HUDEP-2 (cell line): ENCODE measurements around the gene TMEM132D.

Experiments used
- DNase-seq, 76 experiments: peaks; one replicate each; lab custom pipeline; 2025; ENCODE audit not compliant: unreplicated experiment in 76 of 76; lab: John Stamatoyannopoulos, UW

Gene TMEM132D

DNA sequence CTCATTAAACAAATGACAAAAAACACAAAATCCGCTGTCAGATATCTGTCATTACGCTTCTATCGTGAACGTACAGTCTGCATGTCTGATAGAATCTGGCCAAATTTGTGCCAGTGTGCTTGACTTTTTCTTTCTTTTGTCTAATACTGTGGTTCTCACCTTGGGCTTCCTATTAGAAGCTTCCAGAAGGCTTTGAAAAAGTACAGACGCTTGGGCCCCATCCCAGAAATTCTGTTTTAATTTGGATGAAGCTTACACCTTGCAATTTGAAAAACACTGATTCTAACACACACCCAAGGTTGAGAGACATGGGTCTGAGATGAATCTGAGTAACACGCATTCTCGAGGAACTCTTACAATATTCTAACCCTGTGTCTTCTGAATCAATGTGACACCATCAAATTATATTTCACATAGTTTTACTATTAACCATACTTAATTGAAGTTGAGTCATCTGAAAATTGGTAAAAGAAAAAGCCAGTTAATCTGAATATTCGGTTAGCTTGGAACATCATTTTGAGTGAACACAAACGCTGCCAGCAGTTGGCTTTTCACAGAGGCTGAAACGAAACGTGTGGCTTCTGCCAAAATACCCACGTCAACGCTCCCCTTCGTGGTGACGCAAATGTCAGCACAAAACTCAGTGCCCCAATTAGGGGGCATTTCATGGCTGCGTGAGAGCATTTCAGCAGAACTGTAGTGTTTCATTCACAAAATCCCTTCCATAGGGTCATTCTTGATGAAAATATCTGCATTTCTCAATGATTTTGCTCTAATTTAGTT is 420.5 kb downstream of the TMEM132D start:
- DNase-seq, result no peak

DNA sequence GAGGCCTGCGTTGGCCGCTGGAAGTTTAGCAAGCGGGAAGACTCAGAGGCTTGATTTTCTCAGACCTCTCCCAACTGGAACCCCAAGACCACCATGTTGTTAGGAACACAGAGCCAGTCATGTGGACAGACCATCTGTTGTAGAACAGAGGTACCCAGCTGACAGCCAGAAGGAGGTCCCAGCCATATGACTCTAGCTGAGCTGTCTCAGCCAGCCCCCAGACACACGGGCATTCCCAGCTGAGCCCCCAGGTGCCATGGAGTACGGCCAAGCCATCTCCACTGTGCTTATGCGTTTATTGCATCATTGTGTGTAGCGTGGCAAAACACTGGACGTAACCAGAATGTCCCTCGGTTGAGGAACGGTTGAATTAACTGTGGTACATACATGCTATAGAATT is 421.9 kb downstream of the TMEM132D start:
- no peak for DNase-seq

DNA sequence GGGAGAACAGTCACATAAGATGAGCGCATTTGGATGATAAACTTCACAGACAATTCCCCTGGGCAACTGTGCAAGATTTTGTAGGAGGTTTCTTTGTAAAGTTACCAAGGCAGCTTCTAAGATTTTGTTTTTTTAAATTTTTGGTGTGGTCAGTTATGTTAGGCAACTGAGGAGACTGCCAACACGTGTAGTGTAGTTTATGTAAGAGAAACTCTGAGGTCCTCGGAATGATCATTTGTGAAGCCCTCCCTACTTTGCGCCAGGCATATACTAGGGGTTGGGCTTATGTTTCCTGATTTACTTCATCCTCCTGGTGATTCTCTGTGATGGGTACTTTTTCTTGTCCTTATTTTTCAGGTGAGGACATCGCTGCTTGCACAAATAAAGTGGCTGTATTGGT is 433.6 kb downstream of the TMEM132D start:
- no peak for DNase-seq

DNA sequence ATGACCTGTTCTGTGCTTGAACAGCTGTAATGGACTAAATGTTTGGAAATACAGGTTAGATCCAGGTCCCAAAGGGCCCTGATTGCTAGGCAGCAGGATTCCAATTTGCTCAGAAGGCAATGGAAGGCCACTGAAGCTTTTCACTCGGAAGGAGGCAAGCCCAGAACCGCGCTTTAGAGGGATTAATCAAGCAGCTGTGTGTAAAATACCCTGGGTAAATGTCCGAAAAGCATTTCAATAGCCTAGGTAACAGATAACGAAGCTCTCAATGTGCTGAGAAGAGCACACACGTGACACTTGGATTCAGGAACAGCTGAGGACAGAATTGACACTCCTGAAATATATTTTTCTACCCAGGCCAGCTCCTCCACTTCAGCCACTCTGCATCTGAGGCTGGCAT is 436.1 kb downstream of the TMEM132D start:
- DNase-seq, result no peak

DNA sequence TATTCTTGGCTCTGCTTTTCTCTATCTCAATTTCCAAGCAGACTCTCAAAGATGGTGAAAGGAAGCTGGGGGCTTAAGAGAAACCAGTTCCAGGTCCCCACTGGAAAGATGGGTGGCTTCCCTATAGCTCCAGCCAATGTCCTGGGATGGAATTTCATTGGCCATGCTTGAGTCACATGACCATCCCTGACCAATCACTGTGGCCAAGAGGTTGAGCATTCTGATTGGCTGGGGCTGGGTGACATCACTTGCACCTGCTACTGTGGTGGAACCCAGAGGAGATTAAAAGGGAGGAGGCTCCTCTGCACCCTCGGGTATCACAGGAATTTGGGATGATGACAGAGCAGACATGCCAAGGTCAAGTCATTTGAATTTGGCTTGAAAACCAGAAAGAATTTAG is 436.5 kb downstream of the TMEM132D start:
- DNase-seq, result no peak

DNA sequence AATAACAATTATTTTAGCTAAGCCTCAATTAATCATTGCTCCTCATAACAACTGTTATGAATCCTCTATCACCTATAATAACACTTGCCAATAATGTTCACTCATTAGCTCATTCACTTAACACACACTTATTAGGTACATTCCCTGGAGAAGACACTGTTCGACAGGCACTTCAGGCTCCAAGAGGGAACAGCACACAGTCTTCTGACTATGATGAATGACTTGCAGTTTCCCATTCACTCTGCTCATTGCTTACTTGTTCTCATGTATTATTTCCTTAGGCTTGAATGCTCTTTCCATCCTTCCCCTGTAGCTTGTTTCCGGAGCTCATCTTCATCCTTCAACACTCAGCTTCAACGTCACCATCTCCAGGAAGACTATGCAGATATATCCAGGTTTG is 437.3 kb downstream of the TMEM132D start:
- no peak for DNase-seq

DNA sequence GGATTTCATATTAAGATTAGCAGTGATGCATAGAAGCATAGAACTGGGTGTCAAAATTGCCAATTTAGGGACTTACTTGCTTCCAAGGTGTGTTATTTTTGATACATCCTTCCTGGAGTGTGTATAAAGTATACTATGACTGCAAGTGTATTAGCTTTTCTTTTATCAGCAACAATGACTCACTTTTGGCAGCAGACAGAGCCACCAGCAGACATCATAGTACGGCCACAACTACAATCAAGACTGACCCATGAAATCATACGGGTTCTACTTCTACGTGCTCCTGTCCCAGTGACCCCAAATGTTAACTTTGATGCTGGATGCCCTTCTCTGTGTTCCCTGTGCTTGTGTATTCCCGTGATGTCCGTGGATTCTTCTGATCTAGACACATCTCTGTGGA is 443.9 kb downstream of the TMEM132D start:
- DNase-seq, result no peak

DNA sequence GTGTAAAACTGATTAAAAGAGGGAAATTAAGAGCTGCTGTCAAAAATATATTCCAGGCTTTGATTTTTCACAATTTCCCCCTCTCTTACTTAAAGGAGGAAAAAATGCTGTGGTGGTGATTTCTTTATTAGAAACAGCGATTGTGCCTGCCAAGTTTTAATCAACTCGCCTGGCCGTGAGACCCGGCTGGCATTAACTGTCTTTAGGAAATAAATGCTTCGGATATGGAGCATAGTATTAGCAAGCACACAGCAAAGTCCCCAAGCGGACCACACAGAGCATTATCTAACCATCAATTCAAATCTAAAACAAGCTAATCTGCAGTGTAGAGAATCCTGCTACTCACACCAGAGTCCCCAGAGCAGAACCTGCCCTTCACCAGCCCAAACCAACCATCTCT is 457.1 kb downstream of the TMEM132D start:
- no peak for DNase-seq

DNA sequence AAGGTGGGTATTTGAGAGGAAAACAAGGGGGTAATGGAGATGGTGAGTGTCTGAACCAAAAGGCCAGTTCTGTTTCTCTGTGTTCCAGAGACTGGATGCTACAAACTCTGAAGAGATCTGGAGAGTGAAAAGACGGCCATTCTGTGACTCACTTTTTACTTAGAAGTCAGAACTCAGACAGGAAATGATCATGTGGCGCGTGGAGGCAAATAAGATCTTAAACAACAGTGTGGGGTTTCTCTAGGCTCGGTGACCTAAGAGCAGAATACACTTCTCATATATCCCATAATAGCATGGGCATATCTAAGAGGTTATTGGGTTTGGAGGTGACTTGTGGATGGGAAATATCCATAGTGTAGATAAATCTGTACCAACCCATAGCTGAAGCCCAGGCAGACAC is 463.5 kb downstream of the TMEM132D start:
- DNase-seq, result no peak

DNA sequence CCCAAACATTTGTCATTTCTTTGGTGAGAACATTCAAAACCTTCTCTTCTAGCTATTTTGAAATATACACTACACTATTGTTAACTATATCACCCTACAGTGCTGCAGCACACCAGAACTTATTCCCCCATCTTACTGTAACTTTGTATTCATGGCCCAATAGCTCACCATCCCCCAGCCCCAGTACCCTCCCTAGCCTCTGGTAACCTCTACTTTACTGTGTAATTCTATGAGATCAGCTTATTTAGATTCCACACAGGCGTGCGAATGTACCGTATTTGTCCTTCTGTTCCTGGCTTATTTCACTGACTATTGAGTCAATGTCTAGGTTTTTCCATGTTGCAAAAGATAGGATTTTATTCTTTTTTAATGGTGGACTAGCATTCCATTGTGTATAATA is 469.0 kb downstream of the TMEM132D start:
- DNase-seq, result no peak

DNA sequence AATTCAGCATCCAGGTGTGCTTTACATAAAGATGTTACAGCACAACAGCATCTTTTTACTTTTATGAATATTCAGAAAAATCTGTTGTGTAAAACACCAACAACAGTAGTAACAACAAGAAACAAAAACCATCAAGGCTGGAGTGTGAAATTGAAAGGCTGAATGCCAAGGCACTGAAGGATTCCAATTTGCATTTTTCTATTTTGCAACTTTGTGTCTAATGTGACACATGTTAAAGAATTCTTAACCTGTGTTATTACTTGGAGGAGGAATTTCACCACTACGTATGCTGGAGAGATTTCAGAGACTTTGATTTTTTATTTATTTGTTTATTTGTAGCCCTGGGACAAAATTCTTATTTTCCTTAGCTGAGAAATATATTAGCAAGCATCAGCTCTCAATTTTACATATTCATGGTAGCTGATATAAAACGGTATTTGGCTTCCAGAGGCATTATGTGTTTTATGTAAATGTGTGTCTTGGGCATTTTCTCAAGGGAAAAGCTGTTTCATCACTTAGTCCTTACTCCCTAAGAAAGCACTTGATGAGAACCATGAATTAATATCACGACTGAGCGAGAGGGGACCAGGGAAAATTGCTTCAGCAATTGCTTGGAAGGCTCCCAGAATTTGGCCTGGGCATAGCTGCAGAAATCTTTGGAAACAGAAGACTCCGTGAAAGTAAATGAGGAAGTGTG is 475.4 kb downstream of the TMEM132D start:
- no peak for DNase-seq

DNA sequence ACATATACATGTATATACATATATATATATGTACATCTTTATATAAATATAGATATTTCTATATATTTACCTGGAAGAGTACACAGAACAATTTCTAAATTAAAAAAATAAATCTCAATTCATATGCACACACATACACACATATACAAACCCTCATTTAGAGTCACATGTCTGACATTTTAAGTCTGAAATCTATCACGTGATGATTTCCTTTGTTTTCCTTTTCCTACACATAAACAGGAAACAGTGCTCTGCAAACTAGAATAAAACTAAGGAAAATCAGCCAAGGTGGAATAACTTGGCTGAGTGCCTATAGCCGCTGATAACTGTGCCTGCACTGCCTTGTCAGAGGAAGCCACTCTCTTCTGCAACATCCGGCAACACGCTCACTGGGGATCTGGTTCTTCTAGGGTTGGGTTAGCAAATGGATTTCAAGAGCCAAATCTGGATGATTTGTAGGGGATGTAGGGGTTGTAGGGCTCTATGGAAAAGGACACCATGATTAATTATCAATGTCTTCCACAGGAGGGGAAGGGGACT is 480.7 kb downstream of the TMEM132D start:
- no peak for DNase-seq

DNA sequence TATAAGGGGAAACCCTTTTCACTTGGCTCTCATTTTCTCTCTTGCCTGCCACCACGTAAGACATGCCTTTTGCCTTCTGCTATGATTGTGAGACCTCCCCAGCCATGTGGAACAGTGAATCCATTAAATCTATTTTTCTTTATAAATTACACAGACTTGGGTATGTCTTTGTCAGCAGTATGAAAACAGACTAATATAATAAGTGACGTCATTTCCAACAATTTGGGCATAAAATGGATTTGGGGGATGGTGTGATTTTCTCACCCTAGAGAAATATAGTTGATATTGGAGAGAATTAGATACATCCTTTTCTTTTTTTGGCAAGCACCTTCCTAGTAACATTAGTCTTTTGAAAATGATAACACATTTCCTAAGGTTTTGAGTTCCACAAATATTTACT is 490.5 kb downstream of the TMEM132D start:
- no peak for DNase-seq

DNA sequence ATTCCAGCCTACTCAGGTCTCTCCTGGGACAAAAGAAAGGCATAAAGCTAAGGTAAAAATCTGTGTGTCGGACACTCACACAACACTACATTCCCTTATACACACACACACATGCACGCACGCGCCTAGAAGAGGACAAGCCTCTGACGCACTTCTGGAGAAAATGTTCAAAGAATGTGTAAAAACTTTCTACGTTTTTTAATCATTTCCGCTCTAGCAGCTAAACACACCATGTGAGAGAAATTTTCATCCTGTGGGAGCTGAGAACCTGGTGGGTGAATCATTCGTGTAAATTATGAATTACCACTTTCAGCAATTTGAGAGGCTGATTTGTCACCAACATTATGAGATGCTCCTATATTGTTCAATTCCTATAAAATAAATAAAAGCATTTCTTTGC is 494.5 kb downstream of the TMEM132D start:
- no peak for DNase-seq

DNA sequence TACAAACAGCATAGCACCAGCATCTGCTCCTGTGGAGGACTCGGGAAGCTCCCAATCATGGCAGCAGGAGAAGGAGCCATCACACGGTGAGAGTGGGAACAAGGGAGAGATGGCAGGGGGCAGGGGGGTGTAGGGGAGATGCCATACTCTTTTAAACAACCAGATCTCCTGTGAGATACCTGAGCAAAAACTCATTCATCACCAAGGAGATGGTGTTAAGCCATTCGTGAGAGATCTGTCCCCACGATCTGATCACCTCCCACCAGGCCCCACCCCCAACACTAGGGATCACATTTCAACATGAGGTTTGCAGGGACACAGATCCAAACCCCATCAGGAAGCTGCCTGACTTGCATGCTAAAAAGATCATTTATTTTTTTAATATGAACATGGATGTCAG is 499.3 kb downstream of the TMEM132D start:
- no peak for DNase-seq

DNA sequence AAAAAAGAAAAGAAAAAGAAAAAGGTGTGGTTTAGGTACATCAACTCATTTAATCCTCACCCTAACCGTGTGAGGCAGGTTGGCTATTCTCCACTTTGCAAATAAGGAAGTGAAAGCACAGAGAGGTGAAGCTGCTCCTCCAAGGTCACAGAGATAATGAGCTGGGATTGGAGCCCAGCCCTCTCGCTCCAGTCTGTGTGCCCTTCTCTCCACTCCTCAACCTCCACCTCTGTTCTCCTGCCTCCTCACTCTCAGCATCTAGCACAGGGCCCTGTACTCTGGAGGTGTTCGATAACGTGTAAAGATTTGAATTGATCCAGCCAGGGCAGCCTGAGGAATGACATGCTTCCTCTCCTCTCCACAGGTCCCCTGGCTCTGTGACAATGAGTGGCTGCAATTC is 502.3 kb downstream of the TMEM132D start:
- no peak for DNase-seq

DNA sequence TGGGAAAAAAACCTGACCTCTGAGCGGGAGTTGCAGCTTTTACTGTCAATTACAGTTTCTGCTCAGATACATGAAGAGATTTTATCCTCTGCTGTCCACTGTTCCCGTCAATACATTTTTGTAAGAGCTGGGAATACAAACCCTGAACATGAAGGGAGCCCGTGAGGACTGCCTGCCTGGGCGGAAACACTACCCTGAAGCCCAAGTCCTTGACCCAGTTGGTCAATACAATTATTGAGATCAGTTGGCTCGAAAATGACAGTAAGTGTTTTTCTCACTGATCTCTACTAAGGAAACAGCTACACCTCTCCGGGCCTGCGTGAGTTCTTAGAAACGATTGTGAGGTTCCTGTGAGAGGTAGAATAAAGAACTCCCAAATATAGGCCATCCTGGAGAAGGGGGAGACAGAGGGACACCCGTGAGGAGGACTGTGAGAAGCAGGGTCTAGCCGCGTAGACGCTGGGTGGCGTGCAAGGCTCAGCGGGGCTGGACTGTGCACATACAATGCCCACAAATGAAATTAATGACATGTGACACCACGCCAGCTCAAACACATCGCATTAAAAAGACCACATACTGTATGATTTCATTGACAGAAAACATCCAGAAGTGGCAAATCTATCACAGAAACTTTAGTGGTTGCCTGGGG is 509.5 kb downstream of the TMEM132D start:
- DNase-seq, result no peak

DNA sequence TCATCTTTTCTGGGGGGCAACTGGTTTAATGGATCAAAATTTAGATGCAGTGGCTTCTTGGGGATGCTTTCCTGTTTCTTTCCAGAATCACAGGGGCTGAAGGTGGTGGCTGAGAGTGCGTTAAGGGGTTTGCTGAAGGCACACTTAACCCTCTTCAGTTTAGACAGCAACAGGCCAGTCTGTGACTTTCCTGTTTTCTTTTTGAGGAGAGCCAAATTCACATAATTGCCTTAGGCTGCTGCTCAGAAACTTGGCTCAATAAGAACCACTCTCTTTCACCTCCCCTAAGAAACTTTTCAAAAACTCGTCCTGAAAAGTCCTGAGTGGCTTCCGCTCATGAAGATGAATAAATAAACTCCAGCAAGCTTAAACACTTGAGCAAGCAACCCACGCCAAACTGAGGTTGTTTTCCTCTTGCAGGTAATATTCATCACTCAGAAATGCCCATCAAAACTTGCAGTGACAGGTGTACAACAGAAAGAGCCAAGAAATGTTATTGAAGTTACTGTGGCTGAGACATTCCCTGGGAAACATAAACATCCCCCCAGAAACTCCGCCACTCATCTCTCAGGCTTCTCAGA is 510.4 kb downstream of the TMEM132D start:
- DNase-seq, result no peak

DNA sequence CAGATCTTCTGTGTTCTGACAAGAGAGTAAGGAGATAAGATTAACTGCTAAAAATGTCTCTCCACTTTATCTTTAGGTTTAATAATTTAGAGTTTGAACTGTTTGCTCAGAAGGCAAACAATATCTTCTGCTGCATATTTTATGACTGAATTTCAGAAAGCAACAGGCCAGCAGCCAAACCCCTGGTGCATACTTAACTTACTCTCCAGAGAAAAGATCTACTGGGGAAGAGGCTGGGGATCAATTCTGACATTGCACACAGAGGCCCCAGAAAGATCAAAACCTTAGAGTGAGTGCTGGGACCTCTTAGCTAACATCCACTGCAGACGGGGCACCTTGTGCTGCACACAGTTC is 518.2 kb downstream of the TMEM132D start:
- DNase-seq, result no peak

DNA sequence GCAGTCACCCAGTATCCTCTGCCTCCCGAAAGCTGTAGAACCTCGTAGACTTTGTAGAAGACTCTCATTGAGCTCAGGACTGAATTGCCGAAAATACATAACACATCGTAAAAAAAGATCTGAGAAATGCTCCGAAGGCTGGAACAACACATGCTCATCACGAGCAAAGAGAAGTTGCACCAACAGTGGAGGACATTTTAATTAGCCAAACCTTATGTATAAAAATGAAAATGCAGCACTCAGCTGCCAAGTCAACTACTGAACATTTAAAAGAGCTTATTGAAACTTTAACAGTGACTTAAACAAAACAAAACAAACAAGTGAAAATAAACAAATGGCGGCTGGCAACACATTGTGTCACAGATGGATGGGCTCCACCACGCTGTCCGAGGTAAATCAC is 519.9 kb downstream of the TMEM132D start:
- no peak for DNase-seq

DNA sequence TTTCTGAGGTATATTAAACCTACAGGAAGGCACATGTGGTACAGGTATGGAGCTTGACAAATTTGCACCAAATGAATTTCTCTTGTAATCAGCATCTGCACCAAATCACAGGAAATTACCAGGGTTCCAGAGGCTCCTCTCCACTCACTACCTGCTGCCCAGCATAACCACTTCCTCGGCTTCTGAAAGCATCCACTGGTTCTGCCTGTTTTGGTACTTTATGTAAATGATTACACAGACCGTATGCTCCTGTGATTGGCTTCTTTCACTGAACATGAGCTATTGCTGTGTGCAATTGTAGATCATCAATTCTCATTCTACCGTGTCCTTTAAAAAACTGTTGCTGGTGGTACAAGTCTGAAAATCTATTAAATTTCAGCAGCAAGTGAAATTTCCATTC is 522.1 kb downstream of the TMEM132D start:
- no peak for DNase-seq
